Lower leg skin (tissue), 4 donors: ENCODE results near the gene COX7A2. TPM values are rescaled to one million over a fixed set of nuclear protein-coding genes. Genes with fewer than 3 reads are reported as not detected.

Source experiments
- DNase-seq, 2 donors: peaks; one replicate each; pipeline ENCODE4 v3.0.0-alpha.2; 2019; ENCODE audit warnings: low spot score in 2 of 2
- H3K4me3 ChIP-seq: fragments of 200-600 bp; sonication (generic); 2 replicates; pipeline ENCODE4 v1.5.1; 2017; ENCODE audit warnings: mild to moderate bottlenecking, low read depth; ENCODE audit not compliant: poor library complexity, severe bottlenecking
- POLR2A ChIP-seq, 2 donors: fragments of 450-650 bp; IDR thresholded peaks; one replicate each; pipeline ENCODE4 v1.6.1; 2016 to 2017; ENCODE audit warnings: antibody characterized with exemption in 2 of 2, mild to moderate bottlenecking in 1 of 2, moderate library complexity in 1 of 2
- WGBS, 2 donors: methylation state at CpG; one replicate each; pipeline ENCODE4 v1.1.5; 2018; 5-methylcytosine and 5-hydroxymethylcytosine counted together
- intact Hi-C: fragments of 100-400 bp; cut with DNase I; formaldehyde crosslinking; loops from one replicate; pipeline ENCODE4 v1.15.0; 2023; ENCODE audit warnings: low total_unique reads
- total RNA-seq, 4 donors: library from RNA; depleted of rRNA; stranded (reverse); fragments of >200 nt; gene quantifications; one replicate each; pipeline ENCODE4 v1.1.0, GENCODE V29; 2016
- TF ChIP-seq, protein P1 (sequence below), 3 donors: fragments of 450-650 bp; IDR thresholded peaks; one replicate each; pipeline ENCODE4 v1.5.1; 2016; ENCODE audit warnings: antibody characterized with exemption in 3 of 3, mild to moderate bottlenecking in 3 of 3, moderate library complexity in 2 of 3

Gene COX7A2
- total RNA-seq, 4 donors from 2014 or later = 90.2 to 517 (median 146) TPM

DNA sequence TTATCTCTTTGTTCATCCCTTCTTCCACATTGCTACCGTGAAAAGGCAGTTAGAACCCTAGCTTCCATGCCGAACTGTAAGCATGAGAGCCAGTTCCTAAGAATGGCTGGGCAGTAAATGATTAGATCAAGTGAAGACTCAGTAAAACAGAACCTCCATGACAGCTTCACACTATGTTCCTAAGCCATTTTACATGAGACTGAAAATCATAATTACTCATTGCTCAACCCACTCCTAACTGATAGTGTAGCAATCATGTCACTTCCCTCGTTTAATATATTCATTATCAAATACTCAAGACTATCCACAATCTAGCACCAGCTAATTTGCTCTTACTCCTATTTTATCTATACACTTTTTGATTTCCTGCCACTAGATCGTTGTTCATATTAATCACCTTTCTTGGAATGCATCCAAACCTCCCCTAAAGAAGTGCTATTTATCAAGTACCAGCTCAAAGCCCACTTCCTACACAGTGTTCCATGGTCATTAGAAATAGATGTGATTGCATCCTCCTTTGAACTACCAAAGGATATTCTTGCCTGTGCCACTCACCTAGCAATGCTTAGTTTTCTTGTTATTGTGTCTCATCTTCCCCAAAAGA is 35.0 kb upstream of the COX7A2 start:
- intact Hi-C loops = no loop called here
- WGBS, 2 donors = 55 to 65% methylated on average over 4 of the region's 4 CpGs
- TF ChIP-seq POLR2A (IDR thresholded peaks at IDR 0.05) = no peak
- TF ChIP-seq, protein P1, sequence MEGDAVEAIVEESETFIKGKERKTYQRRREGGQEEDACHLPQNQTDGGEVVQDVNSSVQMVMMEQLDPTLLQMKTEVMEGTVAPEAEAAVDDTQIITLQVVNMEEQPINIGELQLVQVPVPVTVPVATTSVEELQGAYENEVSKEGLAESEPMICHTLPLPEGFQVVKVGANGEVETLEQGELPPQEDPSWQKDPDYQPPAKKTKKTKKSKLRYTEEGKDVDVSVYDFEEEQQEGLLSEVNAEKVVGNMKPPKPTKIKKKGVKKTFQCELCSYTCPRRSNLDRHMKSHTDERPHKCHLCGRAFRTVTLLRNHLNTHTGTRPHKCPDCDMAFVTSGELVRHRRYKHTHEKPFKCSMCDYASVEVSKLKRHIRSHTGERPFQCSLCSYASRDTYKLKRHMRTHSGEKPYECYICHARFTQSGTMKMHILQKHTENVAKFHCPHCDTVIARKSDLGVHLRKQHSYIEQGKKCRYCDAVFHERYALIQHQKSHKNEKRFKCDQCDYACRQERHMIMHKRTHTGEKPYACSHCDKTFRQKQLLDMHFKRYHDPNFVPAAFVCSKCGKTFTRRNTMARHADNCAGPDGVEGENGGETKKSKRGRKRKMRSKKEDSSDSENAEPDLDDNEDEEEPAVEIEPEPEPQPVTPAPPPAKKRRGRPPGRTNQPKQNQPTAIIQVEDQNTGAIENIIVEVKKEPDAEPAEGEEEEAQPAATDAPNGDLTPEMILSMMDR (IDR thresholded peaks at IDR 0.05) = no peak
- H3K4me3 ChIP-seq = no peak overlapping the region
- no peak for DNase-seq

DNA sequence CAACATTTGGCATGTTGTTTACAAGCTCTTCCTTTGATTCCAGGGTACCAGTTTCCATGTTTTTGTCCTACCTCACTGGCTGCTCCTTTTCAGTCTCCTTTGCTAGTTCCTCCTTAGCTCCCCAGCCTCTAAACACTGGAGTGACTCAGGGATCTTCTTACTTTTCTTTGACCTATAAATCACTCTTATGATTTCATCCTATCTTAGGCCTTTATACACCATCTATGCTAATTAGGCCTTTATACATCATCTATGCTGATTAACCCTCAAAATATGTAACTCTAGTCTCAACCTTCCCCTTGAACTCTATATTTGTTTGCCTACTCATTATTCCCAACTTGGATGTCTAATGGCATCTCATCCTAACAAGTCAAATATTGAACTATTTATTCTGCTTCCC is 31.5 kb upstream of the COX7A2 start:
- no peak overlapping the region for H3K4me3 ChIP-seq
- intact Hi-C loops = no loop called here
- no peak for TF ChIP-seq POLR2A (IDR thresholded peaks at IDR 0.05)
- no peak for DNase-seq

DNA sequence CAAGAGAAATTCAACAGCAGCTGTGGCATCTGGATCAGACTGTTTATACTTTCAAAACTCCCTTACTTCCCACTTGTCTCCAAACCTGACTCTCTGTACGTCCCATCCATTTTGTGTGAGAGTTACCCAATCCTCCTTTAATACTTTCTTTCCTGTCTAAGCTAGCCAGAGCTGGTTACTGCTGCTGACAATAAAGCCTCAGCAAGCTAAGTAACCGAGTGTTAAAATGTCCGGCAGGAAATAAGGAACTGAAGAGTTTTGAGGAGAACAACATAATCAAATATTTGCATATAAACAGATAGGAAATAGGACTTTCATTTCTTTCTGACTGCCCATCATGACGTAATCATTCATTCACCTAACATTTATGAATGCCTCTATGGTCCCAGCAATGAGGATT is 29.4 kb upstream of the COX7A2 start:
- no peak for DNase-seq
- no peak overlapping the region for H3K4me3 ChIP-seq
- WGBS, 2 donors = 87 to 89% methylated on average over 4 of the region's 4 CpGs
- intact Hi-C loops = no loop called here
- no peak for TF ChIP-seq POLR2A (IDR thresholded peaks at IDR 0.05)
- TF ChIP-seq, protein P1 (IDR thresholded peaks at IDR 0.05) = no peak

DNA sequence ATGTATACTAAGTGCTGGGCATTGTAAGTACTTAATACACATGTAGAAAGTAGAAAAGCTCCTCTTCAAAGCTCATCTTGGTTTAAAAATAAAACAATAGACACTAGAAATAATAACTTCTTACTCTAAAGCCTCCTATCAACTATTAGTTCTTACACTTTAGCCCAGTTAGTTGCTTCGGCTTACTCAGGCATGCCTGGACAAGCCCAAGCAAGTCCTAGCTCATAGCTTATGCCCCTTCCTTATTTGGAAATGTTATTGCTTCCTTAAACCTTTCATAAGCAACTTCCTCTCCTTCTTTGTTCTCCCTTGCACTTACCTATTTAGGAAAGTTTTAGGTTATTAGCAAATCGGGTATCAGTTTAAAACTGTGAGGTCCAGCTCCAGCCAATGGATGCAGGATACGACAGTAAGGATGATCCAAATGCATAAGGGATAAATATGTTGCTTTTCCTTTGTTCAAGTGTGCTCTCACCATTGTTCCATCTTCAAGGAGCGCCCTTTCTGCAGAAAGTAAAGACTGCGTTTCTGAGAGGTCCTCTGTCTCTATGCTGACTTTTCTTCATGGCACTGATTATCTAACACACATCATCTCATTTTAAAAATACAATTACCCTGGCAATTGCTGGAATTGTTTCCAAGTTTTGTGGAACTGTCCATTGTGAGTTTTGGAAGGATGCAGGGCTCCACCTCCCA is 28.7 kb upstream of the COX7A2 start:
- no peak overlapping the region for H3K4me3 ChIP-seq
- WGBS, 2 donors = 82 to 89% methylated on average over 5 of the region's 5 CpGs
- TF ChIP-seq, protein P1 (IDR thresholded peaks at IDR 0.05) = no peak
- no peak for TF ChIP-seq POLR2A (IDR thresholded peaks at IDR 0.05)
- DNase-seq = no peak
- intact Hi-C loops = no loop called here

DNA sequence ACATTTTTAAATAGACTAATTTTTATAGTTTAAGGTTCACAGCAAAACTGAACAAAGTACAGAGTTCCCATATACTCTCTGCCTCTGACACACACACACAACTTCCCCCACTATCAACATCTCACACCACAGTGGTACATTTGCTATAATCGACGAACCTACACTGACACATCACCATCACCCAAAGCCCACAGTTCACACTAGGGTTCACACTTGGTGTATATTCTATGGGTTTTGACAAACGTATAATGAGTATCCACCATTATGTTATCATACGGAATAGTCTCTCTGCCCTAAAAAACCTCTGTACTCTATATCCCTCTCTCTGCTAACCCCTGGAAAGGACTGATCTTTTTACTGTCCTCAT is 25.4 kb upstream of the COX7A2 start:
- WGBS, 2 donors = 91 to 94% methylated on average over 4 of the region's 4 CpGs
- TF ChIP-seq, protein P1 (IDR thresholded peaks at IDR 0.05) = no peak
- no peak for TF ChIP-seq POLR2A (IDR thresholded peaks at IDR 0.05)
- no peak overlapping the region for H3K4me3 ChIP-seq
- intact Hi-C loops = no loop called here
- DNase-seq = no peak

DNA sequence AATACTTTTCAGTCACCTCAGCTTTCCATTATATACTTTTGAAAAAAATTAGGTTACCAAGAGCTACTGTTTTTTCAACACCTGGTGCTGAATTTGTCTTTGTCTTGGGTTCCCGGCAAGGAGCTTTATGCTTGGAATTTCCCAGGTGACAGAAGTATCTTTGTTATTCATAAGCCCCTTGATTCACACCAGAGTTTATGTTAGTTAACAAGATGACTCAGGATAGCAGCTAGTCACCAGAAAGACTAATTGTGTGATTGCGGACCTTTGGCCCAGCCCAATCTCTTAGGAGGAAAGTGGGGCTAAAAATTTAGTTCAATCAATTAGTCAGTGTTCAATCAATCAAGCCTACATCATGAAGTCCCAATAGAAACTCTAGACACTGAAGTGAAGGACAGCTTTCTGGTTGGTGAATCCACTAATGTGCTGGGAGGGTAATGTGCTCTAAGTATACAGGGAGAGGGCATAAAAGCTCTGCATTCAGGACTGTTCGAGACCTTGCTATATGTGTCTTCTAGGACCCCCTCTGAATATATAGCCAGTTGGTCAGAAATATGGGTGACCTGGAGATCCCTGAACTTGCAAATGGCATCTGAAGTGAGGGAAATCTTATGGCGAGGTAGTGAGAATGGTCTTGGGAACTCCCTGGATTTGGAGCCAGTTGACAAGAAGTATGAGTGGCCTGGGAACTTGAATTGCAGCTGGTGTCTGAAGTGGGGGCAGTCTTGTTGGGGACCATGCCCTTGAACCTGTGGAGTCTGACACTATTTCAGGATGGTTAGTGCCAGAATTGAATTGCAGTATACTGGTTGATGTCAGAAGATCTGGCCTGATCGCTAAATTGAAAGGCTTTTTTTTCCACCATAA is 24.8 kb upstream of the COX7A2 start:
- 73 to 75% methylated on average over 5 of the region's 5 CpGs for WGBS, 2 donors
- H3K4me3 ChIP-seq = no peak overlapping the region
- no peak for TF ChIP-seq POLR2A (IDR thresholded peaks at IDR 0.05)
- TF ChIP-seq, protein P1 (IDR thresholded peaks at IDR 0.05) = no peak
- DNase-seq = no peak
- intact Hi-C loops = no loop called here
